GOT3 (cell line): ENCODE results near the gene FRS2.

Experiments
- DNase-seq: peaks from one replicate; lab custom pipeline; 2025; ENCODE audit warnings: mixed read lengths; lab: John Stamatoyannopoulos, UW

The FRS2 gene

DNA sequence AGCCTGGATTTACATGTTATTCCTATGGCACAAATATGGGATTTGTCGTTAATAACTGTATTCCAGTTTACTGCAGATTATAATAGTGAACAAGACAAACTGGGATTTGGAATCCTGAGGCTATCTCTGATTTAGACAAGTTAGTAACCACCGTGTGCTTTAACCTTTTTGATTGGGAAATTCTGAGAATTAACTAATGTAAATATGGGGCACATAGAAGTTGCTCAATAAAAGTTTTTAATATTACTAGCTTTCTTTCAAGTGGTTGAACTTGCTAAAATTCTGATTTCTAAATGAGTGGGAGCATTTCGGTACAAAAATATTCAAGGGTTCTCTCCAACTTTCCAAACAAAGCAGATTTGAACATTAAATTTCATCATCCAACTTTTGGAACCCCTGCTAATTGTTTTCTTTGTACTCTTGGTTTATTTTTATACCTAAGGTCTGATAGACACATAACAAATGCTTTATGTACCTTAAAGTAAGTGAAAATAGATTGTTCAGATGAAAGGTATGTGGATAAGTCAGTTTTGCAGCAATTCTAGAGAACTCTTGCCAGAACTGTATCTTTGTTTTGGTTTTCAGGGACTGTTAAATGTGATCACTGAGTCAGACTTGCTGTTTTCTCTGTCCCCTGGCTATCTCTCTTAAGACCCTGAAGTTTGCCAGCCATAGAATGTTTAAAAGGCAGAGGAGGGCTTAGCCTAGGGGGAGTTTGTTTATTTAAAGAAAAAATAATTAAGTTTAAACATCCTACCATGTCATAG, 57.5 kb downstream of the FRS2 start:
- DNase-seq: no peak

DNA sequence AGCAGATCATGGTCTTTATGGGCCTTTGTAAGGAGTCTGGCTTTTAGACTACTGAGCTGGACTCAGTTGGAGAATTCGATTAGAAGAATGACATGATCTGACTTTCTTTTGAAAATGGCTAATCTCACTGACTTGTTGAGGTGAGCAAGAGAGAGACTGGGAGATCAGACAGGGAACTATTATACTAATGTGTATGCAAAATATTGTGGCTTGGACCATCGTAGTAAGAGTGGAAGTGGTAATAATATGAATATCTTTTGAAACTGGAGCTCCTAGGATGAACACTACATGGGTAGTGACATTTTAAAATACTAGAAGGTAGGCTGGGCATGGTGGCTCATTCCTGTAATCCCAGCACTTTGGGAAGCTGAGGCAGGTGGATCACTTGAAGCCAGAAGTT, 58.8 kb downstream of the FRS2 start:
- no peak for DNase-seq

GRCh38 chr12:69533844-69534243, 63.7 kb downstream of the FRS2 start:
- no peak for DNase-seq

DNA sequence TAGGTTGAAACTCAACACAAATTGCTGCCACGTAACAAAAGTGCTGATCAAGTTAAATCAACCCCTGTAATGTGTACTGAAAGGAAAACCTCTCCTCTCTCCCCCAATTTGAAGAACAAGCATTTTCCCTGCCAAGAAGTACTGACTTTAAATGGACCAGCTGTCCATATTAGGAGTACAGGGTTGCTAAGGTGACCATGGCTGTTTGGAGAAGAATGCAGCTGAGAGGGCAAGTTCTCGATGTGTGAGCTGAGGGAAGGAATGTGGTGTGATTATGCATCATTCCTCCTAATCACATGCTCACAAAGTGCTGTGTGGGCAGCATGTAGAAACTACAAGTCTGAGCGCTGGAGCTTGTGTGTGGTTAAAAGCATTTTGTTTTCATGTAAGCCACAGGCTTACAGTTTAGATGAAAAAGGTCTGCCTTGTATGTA, 64.2 kb downstream of the FRS2 start:
- peak; percentile 98 for DNase-seq

DNA sequence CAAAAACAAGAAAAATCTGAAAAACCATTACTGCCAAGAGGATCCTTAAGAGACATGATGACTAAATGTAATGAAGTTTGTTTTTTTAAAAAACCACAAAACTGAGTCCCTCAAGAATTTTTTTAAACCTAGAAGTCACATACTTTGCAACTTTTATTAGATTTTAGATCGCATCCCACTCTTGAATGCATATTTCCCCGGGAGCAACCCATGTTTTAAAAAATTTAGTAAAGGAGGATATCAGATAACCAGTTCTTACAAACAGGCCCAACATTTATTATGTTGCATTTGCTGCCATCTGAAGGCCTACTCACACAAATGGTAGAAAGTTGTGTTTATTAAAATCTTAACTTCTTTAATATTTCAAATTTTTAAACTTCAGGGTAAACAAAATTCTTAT, 70.8 kb downstream of the FRS2 start:
- DNase-seq: no peak

GRCh38 chr12:69544087-69544486, 73.9 kb downstream of the FRS2 start:
- no peak for DNase-seq

- no peak for DNase-seq
Measured at GRCh38 chr12:69545081-69545480, 74.9 kb downstream of the FRS2 start.

- no peak for DNase-seq
Measured at GRCh38 chr12:69546693-69547438, 76.7 kb downstream of the FRS2 start.

DNA sequence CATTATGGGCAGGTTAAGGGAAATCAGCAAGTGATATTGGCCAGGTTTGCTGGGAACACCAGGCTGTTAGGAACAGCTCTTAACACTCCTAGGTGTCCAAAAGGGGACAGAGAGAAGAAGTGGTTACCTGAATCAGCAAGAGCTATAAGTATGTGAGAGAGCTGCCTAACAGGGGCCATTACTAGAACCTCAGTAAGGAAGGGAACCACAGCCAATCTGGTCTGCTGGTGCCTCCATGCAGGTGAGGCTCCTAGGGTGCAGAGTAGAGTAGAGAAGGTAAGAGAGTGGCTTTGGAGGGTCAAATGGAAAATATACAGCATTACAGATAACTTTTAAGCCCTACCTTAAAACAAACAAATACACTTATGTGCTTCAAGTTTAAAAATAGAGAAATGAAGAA, 78.5 kb downstream of the FRS2 start:
- no peak for DNase-seq

DNA sequence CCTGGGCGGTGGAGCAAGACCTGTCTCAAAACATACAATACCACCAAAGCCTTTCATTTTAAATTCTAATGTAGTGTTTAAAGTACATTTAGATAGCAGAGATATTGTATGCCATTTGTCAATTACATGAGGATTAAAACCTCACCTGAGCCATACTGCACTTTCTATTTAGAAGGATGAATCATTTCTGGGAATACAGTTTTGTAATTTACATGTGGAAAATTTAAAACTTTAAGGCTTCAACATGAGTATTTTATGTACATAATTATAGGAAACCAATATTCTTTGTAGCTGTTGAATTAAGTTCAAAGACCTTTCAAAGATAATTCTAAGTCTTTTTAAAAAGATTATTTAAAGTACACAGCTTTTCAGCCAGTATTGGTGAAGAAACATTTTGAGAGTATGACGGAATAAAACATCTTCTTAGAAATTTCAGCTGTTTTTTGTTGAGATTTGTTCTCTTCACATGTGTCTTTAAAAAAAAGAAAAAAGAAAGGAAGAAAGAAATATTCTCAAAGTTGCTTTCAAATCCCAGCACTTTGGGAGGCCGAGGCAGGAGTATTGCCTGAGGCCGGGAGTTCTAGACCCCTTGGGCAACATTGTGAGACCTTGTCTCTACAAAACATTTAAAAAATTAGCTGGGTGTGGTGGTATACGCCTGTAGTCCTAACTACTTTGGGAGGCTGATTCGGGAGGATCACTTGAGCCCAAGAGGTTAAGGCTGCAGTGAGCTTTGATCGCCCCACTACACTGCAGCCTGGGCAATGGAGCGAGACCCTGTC, 80.6 kb downstream of the FRS2 start:
- no peak for DNase-seq

- DNase-seq: no peak
Measured at GRCh38 chr12:69553628-69554248, 83.5 kb downstream of the FRS2 start.

- DNase-seq: no peak
Measured at GRCh38 chr12:69555461-69555860, 85.3 kb downstream of the FRS2 start.

DNA sequence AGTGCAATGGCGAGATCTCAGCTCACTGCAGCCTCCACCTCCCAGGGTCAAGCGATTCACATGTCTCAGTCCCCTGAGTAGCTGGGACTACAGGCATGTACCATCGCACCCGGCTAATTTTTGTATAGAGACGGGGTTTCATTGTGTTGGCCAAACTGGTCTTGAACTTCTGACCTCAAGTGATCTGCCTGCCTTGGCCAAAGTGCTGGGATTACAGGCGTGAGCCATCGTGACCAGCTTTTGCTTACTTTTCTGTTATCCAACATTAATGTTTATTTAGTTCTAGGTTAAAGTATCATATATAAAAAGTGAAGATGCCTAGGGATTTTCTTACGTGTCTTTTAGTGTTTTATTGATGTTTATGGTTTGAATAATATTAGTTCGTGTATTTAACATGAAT, 86.2 kb downstream of the FRS2 start:
- DNase-seq: no peak

DNA sequence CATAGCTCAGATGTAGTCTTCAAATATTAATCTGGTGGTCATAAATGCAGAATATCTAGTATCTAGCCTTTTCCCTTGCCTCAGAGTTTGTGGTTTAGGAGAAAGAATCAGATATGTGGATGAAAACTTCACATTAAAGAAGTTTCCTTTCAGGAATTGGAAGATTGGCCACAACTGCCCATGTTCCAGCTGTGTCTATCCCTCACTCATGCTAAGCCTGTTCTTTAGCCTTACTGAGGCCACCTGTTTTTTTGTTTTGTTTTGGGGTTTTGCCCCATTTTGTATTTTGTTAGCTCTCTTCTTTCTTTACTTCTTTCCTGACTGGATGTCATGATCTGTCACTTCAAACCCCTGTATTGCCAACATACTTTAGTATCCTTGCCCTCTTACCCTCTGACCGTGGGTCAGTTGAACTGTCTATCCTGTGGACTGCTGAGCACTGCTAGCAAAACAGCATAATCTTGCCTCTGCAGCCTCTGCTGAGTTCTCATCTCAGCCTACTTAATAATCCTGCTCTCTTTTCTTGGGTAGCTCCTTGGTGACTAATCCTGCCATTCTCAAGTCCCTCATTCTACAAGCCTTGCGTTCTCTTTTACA, 93.1 kb downstream of the FRS2 start:
- no peak for DNase-seq

GRCh38 chr12:69566603-69567002, 96.4 kb downstream of the FRS2 start:
- no peak for DNase-seq

- no peak for DNase-seq
Measured at GRCh38 chr12:69569236-69569635, 99.0 kb downstream of the FRS2 start.

DNA sequence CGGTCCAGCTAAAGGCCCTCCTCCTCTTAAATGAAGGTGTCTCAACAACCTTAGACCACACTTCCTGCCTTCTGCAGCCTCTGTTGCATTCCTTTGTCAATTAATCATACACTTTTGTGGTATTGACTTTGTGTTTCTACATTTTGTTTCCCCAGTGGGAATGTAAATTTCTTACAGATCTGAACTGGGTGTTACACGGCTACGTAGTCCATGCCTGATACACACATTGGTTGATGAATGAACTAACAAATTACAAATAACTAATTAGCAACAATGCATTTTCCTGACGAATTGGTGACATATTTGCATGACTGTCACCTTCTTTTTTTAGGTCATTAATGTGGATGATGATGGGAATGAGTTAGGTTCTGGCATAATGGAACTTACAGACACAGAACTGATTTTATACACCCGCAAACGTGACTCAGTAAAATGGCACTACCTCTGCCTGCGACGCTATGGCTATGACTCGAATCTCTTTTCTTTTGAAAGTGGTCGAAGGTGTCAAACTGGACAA, 99.9 kb downstream of the FRS2 start:
- no peak for DNase-seq

DNA sequence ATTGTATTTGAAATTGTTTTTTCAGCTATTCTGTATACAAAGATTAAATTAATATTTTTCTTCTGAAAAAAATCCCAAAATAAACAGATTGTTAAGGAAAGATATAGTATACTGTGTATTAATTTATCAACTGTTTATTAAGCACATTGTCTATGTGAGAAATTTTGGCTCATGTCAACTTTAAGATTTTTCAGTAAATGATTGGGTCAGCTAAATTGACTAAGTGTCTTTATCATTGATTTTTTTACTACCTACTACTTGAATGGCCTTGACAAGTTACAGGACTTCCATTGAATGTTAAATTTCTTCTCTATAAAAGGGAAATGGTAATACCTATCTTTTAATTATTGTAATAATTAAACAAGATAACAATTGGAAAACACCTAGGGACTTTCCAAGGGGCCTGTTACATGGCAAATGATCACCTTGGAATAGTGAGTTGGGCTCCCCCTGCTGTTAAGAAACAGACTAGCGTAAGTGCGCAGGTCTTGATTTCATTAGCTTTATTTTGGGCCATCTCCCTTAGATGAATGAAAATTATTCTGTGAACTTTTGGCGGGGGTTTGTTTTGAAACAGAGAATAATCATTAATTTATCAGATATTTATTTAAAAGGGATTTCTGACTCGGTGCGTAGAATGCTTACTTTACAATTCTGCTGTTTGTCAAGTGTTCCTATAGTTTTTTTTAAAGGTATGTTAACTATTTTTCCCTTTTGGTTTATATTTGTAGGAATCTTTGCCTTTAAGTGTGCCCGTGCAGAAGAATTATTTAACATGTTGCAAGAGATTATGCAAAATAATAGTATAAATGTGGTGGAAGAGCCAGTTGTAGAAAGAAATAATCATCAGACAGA, 100.6 kb downstream of the FRS2 start:
- no peak for DNase-seq

DNA sequence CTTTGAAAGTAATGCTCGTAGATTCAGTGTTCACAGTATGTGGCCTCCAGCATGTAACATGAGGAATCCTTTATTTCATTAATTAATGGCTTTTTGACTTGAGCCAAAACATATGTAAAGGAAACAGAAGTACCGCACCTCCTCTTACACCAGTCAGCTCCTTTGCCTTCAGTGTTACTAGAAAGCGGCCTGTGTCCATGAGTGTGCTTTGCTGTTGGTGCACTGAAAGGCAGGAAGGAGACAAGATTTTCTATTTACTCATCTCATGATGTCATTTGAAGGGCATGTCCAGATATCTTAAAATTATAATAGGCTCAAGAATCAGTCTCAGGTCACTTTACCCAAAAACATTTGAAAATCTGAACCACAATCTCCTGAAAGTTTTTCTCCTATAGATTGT, 105.2 kb downstream of the FRS2 start:
- no peak for DNase-seq

- no peak for DNase-seq
Measured at GRCh38 chr12:69578283-69578682, 108.1 kb downstream of the FRS2 start.

DNA sequence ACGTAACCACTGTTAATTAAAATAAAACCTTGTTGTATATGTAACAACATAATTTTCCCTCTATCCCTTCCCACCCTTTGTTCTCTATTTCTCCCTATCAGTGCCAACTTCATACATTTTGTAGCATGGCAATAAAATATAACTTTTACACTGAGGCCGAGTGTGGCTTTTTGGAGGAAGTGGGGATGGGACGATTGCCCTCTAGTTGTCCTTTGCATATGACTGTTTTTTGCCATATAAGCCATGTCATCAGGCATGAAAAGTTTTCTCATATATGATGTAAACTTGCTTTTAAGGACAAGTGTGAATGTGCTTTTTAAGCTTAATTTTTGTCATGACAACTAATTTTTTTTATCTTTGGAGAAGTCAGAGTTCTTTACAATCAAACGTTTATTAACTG, 108.8 kb downstream of the FRS2 start:
- no peak for DNase-seq
